NCI-H1417 (cell line): ENCODE results near the gene ECHS1.

Source experiments
- DNase-seq, 3 experiments: peaks; one replicate each; lab custom pipeline; 2025; lab: John Stamatoyannopoulos, UW

The ECHS1 gene

GRCh38 chr10:133358162-133358924 is 14.8 kb downstream of the ECHS1 start:
- DNase-seq = no peak

- peak in 2 of 3 experiments; percentile 35 to 59 for DNase-seq
Observed at GRCh38 chr10:133357285-133358161, 15.6 kb downstream of the ECHS1 start, which contains the start of gene FUOM. Gene FUOM (minus strand): TSS chr10:133358019. CDS start chr10:133358007, 12 bp downstream.

DNA sequence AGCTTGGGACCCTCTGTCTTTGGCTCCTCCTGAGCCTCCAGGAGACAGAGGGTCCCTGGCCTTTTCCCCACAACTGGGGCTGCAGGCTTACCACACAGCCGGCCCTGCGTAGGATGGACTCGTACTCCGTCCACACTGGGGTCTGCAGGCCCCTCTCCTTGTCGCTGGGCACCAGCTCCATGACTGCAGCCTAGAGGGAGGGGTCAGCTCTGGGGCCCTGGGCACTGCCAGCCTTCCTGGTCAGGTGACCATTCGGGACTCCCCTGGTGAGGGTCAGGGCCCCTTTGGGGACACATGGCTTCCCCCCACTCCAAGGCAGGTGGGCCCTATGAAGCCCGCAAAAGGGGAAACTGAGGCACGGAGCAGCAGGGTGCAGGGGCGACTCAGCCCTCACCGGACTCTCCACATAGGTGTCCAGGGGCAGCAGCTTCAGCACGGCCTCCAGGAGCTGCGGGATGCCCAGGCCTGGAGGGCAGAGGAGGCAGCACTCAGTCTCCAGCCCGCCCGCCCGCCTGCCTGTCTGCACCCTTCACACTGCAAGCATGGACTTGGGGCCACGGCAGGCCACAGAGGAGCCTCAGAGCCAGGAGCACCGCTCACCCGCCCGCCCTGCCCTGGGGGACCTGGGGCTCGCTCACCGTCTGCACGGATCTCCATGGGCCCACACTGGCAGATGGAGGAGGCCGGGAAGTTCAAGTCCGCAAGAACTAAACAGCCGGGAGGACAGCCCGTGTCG is 16.4 kb downstream of the ECHS1 start:
- no peak for DNase-seq

DNA sequence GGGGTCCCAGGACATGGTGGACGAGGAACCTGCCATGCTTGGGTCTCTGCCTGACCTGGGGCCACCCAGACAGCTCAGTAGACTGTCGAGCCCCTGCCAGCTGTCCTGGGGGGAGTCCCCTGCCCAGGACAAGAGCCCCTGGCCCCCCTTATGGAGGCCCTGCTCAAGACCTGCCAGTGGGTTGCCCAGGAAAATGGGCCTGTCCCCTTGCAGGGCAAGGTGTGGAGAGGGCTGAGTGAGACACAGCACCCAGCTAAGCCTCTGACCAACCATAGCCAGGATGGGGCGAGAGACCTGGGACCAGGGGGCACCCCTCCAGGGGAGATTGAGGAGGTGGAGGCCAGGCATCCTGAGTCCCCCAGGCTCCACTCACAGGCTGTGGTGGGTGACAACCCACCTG is 17.2 kb downstream of the ECHS1 start:
- no peak for DNase-seq

DNA sequence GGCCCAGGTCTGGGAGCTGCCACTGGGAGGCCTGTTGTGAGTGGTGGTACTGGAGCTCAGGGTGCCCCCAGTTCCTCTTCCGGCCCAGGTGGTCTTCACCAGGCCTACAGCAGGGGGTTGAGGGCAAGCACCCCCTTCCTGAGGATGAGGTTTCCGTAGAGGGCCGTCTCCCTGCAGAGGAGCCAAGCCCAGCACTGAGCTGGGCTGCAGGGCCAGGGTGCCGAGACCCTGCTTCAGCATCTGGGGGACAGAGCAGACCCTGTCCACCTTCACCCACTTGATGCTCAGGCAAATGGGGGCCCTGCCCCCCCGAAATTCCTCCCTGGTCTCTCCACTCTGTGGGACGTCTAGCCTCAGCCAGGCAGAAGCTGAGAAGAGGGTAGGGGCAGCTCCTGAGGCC is 17.9 kb downstream of the ECHS1 start:
- no peak for DNase-seq

DNA sequence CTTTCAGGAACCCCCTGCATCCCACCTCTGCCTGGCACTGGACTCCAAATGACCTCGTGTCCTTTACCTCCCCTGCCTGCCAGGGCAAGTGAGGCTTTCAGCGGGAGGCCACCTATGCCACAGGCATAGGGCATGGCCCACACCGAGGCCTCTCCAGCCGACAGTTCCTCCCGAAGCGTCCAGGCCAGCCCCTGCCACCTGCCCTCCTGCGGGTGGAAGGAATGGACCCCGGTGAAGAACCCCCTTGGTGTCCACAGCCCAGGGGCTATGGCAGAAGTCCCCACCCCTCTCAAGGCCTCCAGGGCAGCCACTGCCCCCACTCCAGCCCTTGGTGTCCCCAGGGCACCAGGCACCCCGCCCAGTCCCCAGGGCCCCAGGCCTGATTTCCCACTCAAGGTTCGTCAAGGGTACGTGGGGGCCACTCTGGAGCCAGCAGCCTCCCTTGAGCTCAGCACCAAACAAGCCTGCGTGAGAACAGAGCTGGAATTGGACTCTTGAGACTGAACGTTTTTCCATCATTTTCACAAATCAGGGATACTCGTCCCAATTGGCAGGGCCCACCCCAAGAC is 18.4 kb downstream of the ECHS1 start:
- DNase-seq = no peak

DNA sequence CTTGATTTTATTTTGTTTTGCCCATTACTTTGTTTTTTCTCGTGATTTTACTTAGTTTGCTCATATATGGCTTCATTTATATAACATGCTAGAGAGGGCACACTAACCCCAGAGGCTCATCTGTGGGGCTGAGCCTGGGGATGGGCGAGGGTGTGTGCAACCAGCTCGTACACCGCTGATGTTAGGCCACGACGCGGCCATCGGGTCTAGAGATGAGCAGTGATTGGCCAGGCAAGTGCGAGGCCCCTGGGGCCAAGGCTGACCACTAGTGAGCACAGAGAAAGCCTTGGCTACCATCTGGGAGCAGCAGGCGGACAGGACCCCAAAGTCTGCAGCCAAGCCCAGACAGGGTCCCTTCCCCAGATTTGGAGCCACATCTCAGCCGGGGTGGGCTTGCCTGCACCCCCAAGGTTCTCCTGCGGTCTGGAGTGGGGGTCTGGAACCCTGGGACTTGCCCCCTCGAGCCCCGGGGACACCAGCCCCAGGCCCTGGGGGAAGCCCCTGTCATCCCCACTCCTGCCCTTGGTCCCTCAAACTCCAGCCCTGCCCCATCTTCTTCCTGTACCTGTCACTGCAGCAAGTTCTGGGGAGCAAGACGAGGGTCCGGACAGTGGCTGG is 19.1 kb downstream of the ECHS1 start:
- DNase-seq = no peak

DNA sequence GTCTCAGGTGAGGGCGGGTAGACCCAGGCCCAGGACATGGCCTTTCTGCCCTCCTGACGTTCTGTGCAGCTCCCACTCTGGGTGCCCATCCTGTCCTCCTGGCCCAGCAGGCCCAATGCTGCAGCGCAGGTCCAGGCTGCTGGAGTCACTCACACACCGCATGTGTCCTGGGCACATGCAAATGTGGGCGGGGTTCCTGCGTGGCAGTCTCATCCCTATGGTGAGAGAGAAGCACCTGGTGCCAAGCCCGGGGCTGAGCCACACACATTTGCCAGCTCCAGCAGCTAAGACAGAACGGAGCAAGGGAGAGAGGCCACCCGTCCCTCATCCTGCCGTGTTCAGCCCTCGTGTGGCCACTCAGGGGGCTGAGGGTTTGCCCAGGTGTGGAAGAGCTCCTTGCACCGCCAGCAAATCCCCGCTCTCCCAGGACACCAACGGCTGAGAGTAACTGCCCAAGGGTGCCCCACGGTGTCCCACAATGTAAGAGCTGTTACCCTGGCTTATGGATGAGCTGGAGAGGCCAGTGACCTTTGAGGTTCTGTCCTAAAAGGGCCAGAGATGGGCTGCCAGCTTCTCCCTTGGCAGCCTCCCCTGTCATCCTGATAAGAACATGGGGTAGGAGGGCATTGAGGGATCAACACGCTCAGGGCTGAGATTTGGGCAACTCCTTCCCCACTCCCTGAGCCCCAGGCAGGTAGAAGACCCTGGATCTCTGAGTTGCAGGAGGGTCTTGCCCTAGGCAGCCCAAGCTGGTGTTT is 19.8 kb downstream of the ECHS1 start:
- DNase-seq = no peak

- no peak for DNase-seq
Observed at GRCh38 chr10:133351408-133352318, 21.5 kb downstream of the ECHS1 start.

DNA sequence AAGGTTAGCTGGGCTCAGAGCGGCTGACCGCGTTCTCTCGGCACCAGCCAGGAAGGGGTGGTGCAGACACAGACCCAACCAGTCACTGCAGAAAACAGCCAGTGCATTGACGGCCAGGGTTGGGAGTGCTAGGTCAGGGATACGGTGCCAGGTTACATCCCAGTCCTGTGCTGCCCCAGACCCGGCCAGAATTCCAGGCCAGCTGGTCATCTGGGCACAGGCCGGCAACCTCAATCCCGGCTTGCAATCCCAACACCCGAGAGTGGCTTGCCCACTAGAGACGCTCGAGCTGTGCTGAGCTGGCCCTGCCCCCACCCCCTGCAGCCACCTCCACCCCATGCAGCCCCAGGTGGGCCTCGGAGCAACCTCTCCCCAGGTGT is 22.2 kb downstream of the ECHS1 start:
- DNase-seq = no peak

- no peak for DNase-seq
Observed at GRCh38 chr10:133350283-133350949, 22.7 kb downstream of the ECHS1 start.

GRCh38 chr10:133349577-133350011 is 23.6 kb downstream of the ECHS1 start:
- no peak for DNase-seq

DNA sequence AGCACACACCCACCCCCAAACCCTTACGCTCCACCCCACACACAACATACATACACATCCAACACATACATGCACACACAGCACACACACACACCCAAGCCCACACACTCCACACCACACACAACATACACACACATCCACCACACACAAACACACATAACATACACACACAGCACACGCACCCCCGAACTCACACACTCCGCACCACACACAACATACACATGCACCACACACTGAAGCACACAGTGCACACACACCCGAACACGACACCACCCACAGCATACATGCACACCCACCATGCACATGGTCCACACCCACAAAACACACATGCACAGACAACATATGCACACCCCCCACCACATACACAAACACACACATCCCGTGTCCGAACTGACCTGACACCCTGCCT is 24.0 kb downstream of the ECHS1 start:
- DNase-seq = no peak

DNA sequence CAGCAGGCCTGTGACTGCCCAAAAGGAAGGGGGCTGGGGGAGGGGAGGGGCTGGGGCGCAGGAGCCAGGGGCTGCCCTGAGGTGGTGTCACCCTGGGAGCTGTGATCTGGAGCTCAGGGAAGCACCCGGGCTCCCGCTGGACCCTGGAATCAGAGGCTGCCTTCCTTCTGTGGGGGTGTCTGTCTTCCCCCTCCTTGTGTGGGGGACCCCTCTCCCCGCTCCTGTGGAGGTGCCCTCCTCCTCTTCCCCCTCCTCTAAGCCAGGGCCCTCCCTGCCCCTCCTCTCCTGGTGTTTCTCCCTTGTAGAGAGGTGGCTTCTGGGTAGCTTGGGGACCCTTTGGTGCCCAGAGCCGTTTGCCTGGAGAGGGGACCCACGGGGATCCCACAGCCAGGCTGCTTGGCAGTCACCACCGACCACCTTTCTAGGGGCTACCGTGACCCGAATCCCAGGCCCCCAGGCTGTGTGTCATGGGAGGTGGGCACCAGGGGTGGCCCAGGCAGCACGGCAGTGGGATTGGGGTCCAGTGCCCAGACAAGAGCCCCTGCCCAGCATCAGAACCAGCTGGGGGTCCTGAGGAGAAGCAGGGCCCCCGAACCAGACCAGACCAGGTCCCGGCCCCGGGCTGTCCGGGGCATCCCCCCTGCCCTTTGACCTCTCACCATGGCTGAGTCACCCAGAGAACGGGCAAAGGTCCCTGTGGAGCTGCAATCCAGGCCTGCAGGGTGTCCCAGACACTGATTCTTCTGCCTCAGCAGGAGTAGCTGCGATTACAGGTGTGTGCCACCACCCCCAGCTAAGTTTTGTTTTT is 25.2 kb downstream of the ECHS1 start:
- DNase-seq = no peak

DNA sequence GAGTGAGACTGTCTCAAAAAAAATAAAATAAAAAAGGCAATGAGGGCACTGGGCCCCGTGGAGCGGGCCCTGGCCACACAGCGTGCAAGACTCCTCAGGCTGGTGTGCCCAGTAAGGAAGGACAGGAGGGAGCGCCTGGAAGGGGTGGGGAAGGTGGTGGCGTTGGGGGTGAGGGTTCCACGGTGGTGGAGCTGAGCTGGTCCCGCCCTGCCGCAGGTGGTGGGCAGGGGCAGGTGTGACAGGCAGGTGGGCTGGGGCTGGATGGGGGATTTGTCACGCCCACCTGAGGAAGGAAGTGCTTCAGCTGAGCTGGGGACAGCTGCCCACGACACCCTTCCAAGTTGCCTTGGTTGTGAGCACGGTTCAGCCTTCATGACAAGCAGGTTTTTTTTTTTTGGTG is 26.7 kb downstream of the ECHS1 start:
- no peak for DNase-seq

GRCh38 chr10:133344236-133344635 is 28.9 kb downstream of the ECHS1 start:
- DNase-seq = no peak

- no peak for DNase-seq
Observed at GRCh38 chr10:133343558-133343957, 29.6 kb downstream of the ECHS1 start.

DNA sequence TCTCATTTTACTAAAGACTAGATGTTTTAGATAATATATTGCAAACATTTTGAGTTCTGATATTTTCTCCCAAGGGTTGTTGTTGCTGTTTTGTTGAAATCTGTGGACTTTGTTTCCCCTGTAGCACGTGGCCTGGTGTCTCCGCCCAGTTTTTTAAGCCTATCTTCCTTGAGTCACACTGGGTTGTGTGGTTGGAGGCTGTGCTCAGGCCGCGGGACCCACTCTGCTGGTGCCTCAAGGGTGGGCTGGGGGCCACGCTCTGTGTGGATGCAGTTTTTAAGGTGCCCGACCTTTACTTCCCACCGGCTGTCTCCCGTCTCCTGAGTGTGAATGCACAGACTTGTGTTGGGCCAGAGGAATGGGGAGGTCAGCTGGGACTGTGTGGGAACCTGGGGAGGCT is 30.2 kb downstream of the ECHS1 start:
- no peak for DNase-seq
